Measurements from ENCODE around the gene RAET1L.

- TF ChIP-seq CTCF (IDR thresholded peaks at IDR 0.05) = no peak
- TF ChIP-seq POLR2A (IDR thresholded peaks at IDR 0.05) = no peak
- TF ChIP-seq EP300 (IDR thresholded peaks at IDR 0.05) = no peak
- no peak for TF ChIP-seq POLR2AphosphoS5 (IDR thresholded peaks at IDR 0.05)
These were observed 28.1 kb upstream of the RAET1L start for GRCh38 chr6:150053450-150053849.
